ENCODE data around the gene ARHGAP28.

Gene ARHGAP28

DNA sequence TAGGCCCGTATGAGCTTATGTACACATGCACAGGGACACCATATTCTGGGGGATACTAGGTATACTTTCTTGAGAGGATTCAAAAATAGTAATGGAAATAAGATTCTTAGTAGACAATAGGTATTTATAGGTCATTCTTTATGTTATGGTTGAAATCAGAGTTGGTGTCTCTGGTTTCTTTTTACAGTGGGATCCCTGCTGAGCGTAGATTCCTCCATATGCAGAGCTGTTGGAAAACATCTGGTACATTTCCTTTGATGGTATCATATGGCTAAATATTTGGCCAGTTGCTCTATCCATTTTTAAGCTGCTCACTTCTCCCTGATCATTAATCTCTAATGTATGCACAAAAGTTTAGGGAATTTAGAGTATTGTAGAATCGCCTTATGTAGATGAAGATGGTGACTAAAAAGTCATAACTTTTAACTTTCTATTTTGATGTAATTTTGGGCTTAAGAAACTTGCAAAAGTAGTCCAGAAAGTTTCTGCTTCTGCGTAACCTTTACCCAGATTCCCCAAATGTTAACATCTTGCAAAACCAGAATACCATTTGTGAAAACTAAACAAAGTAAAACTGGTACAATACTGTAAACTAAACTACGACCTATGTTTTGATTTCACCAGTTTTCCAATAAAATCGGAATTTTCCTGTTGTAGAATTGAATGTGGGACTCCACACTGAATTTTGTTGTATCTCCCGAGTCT is 5.4 kb downstream of the ARHGAP28 start:
- Histone ChIP-seq H3K27me3 (ENCODE audit: control insufficient read depth, insufficient read depth, low read length) (no peaks in the 10 kb centered on the region), H3K9me3 (ENCODE audit: control insufficient read depth, low read depth, low read length) (no peaks in the 10 kb centered on the region), H3K4me3 (ENCODE audit: low read length) (no peak overlapping the region), H3K36me3 (ENCODE audit: control insufficient read depth, low read depth, low read length) (no peaks in the 10 kb centered on the region), H3K9ac (ENCODE audit: low read length) (no peak overlapping the region), H3K27ac (ENCODE audit: low read length) (no peak overlapping the region), H3K4me1 (ENCODE audit: control insufficient read depth, low read depth, low read length) (peaks cover 52% of the 10 kb centered on the region)

DNA sequence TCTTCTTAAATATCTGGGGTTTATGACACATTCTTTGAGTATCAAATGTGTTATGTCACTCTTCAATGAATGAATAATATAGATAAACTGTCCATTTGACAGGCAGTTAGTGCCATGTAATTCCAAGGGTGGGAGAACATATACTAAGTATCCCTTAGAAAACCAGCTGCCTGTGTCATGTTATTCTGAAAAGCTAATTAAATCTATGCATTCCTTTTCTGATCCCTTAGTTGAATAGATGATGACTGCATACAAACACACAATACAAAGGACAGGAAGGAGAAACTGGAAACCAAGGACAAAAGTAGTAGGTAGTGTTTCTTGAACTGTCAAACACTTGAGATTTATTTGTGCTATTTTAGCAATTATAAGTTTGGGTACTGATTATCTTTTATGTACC is 8.3 kb downstream of the ARHGAP28 start:
- no peaks in the 10 kb centered on the region for H3K27me3 ChIP-seq (ENCODE audit: control insufficient read depth, insufficient read depth, low read length)
- peaks cover 37% of the 10 kb centered on the region for H3K4me1 ChIP-seq (ENCODE audit: control insufficient read depth, low read depth, low read length)
- no peaks in the 10 kb centered on the region for H3K36me3 ChIP-seq (ENCODE audit: control insufficient read depth, low read depth, low read length)
- H3K9ac ChIP-seq (ENCODE audit: low read length): no peak overlapping the region
- no peak overlapping the region for H3K27ac ChIP-seq (ENCODE audit: low read length)
- no peak overlapping the region for H3K4me3 ChIP-seq (ENCODE audit: low read length)
- no peaks in the 10 kb centered on the region for H3K9me3 ChIP-seq (ENCODE audit: control insufficient read depth, low read depth, low read length)

DNA sequence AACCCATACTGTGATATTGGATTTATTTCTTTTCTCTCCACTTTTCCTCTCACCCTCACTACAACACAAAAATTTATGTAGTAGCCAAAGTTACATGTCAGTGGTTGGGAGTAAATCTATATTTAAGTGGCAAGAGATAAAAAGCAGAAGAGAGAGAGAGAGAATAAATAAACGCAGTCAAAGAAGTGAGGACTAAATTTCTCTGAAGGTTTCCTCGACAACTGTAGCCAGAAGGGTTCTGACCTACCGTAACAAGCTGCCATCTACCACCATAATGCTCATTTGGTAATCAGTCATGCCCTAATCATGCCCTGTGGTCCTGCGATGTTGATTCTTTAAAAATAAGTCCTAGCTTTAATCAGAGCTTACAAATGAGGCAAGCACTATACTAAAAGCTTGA is 9.1 kb downstream of the ARHGAP28 start:
- Histone ChIP-seq H3K27me3 (ENCODE audit: control insufficient read depth, insufficient read depth, low read length) (no peaks in the 10 kb centered on the region), H3K4me1 (ENCODE audit: control insufficient read depth, low read depth, low read length) (peaks cover 39% of the 10 kb centered on the region)

DNA sequence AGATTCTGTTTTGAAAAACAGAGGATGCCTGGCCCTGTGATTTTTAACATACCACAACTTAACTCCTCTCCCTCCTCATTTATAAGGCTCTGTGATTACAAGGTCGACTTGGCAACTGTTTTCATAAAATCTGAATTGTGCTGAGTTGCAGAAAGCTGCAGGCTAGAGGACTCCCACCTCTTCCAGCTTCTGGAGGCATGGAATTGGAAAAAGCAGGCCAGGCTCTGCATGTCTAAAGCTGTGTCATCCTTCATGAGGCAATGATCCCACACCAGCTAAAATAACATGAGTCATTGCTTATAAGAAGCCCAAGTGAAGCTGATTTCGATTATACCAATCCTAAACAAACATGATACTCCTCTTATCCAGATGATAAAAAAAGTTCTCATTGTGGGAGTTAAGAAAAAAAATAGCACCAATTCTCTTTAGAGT is 11.7 kb downstream of the ARHGAP28 start:
- H3K4me3 ChIP-seq (ENCODE audit: low read length): no peak overlapping the region
- H3K9me3 ChIP-seq (ENCODE audit: control insufficient read depth, low read depth, low read length): no peaks in the 10 kb centered on the region
- H3K27ac ChIP-seq (ENCODE audit: low read length): no peak overlapping the region
- H3K9ac ChIP-seq (ENCODE audit: low read length): no peak overlapping the region
- H3K4me1 ChIP-seq (ENCODE audit: control insufficient read depth, low read depth, low read length): peaks cover 27% of the 10 kb centered on the region
- H3K27me3 ChIP-seq (ENCODE audit: control insufficient read depth, insufficient read depth, low read length): no peaks in the 10 kb centered on the region
- no peaks in the 10 kb centered on the region for H3K36me3 ChIP-seq (ENCODE audit: control insufficient read depth, low read depth, low read length)

More for the DNA sequence above, 9.1 kb downstream of the ARHGAP28 start:
- Histone ChIP-seq H3K9ac (ENCODE audit: low read length) (no peak overlapping the region), H3K4me3 (ENCODE audit: low read length) (no peak overlapping the region), H3K27ac (ENCODE audit: low read length) (no peak overlapping the region), H3K9me3 (ENCODE audit: control insufficient read depth, low read depth, low read length) (no peaks in the 10 kb centered on the region), H3K36me3 (ENCODE audit: control insufficient read depth, low read depth, low read length) (no peaks in the 10 kb centered on the region)

DNA sequence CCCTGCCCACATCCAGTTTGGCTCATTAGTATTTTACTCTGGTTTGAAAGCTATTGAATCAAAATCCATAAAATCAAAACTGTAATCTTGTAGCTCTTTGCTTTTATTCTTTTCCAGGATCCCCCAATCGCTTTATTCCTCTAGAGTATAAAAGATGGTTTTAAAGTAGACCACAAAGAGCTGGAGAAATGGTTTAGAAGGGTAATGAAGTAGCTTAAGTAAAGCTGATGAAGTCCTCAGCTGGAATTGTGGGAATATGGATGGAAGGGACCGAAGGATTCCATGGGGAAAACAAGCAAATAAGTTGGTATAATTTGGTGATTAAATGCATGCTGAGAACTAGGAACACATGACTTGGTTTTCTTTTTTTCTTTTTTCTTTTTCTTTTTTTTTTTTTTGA is 12.3 kb downstream of the ARHGAP28 start:
- no peak overlapping the region for H3K4me3 ChIP-seq (ENCODE audit: low read length)
- no peak overlapping the region for H3K27ac ChIP-seq (ENCODE audit: low read length)
- H3K27me3 ChIP-seq (ENCODE audit: control insufficient read depth, insufficient read depth, low read length): no peaks in the 10 kb centered on the region
- H3K9me3 ChIP-seq (ENCODE audit: control insufficient read depth, low read depth, low read length): no peaks in the 10 kb centered on the region
- H3K4me1 ChIP-seq (ENCODE audit: control insufficient read depth, low read depth, low read length): peaks cover 27% of the 10 kb centered on the region
- no peak overlapping the region for H3K9ac ChIP-seq (ENCODE audit: low read length)
- no peaks in the 10 kb centered on the region for H3K36me3 ChIP-seq (ENCODE audit: control insufficient read depth, low read depth, low read length)

DNA sequence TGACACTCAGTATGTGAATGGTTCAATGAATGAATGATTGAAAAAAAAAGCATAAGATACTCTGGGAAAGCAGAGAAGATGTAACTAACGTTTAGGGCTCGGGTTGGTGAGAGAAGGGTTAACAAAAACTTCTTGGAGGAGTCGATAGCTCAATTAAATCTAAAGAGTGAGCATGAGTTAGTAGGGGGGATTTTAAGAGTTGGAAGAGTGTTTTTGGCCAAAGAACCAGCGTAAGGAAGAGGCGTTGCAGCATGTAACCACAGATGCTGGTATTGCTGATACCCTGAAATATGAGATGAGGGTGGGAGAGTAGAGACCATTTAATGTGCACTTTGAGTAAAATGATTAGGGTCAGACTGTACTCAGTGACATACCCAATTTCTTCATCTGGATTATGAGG is 14.5 kb downstream of the ARHGAP28 start:
- Histone ChIP-seq H3K9ac (ENCODE audit: low read length) (no peak overlapping the region), H3K27me3 (ENCODE audit: control insufficient read depth, insufficient read depth, low read length) (no peaks in the 10 kb centered on the region), H3K36me3 (ENCODE audit: control insufficient read depth, low read depth, low read length) (no peaks in the 10 kb centered on the region), H3K27ac (ENCODE audit: low read length) (no peak overlapping the region), H3K9me3 (ENCODE audit: control insufficient read depth, low read depth, low read length) (no peaks in the 10 kb centered on the region), H3K4me3 (ENCODE audit: low read length) (no peak overlapping the region), H3K4me1 (ENCODE audit: control insufficient read depth, low read depth, low read length) (peaks cover 28% of the 10 kb centered on the region)

- H3K27me3 ChIP-seq (ENCODE audit: control insufficient read depth, insufficient read depth, low read length): no peaks in the 10 kb centered on the region
- no peaks in the 10 kb centered on the region for H3K36me3 ChIP-seq (ENCODE audit: control insufficient read depth, low read depth, low read length)
- no peak overlapping the region for H3K4me3 ChIP-seq (ENCODE audit: low read length)
- no peaks in the 10 kb centered on the region for H3K9me3 ChIP-seq (ENCODE audit: control insufficient read depth, low read depth, low read length)
- no peak overlapping the region for H3K27ac ChIP-seq (ENCODE audit: low read length)
- H3K9ac ChIP-seq (ENCODE audit: low read length): no peak overlapping the region
- peaks cover 28% of the 10 kb centered on the region for H3K4me1 ChIP-seq (ENCODE audit: control insufficient read depth, low read depth, low read length)
Measured at GRCh38 chr18:6744816-6745455, 15.4 kb downstream of the ARHGAP28 start.

GRCh38 chr18:6745504-6746031 is 16.1 kb downstream of the ARHGAP28 start:
- Histone ChIP-seq H3K36me3 (ENCODE audit: control insufficient read depth, low read depth, low read length) (no peaks in the 10 kb centered on the region), H3K27me3 (ENCODE audit: control insufficient read depth, insufficient read depth, low read length) (no peaks in the 10 kb centered on the region), H3K9ac (ENCODE audit: low read length) (no peak overlapping the region), H3K9me3 (ENCODE audit: control insufficient read depth, low read depth, low read length) (no peaks in the 10 kb centered on the region), H3K4me1 (ENCODE audit: control insufficient read depth, low read depth, low read length) (peaks cover 28% of the 10 kb centered on the region), H3K27ac (ENCODE audit: low read length) (no peak overlapping the region), H3K4me3 (ENCODE audit: low read length) (no peak overlapping the region)

DNA sequence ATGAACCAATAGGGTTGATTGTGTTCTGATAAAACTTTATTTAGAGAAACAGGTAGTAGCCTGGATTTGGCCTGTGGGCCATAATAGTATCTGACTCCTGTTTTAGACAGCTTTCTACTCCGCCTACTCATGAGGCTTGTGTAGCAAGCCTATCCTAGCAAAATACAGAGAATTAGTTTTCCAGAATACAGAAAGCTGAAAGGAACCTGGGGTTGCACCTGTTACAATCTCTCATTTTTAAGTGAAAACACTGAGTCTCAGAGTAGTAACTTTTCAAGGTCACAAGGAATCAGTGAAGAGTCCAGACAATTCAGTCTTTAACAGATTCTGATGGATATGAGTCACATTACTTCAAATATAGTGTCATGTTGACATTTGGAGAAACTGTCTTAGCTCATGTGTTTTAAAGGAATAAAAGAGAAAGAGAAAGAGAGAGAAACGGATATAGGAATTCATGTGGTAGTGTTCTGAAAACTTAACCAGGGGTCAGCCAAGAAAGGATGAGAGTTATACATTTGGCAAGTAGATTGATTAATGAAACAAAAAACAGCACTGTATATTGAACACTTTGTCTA is 17.0 kb downstream of the ARHGAP28 start:
- H3K4me1 ChIP-seq (ENCODE audit: control insufficient read depth, low read depth, low read length): peaks cover 28% of the 10 kb centered on the region
- H3K9me3 ChIP-seq (ENCODE audit: control insufficient read depth, low read depth, low read length): no peaks in the 10 kb centered on the region
- H3K27ac ChIP-seq (ENCODE audit: low read length): no peak overlapping the region
- H3K27me3 ChIP-seq (ENCODE audit: control insufficient read depth, insufficient read depth, low read length): no peaks in the 10 kb centered on the region
- H3K9ac ChIP-seq (ENCODE audit: low read length): no peak overlapping the region
- no peak overlapping the region for H3K4me3 ChIP-seq (ENCODE audit: low read length)
- no peaks in the 10 kb centered on the region for H3K36me3 ChIP-seq (ENCODE audit: control insufficient read depth, low read depth, low read length)

DNA sequence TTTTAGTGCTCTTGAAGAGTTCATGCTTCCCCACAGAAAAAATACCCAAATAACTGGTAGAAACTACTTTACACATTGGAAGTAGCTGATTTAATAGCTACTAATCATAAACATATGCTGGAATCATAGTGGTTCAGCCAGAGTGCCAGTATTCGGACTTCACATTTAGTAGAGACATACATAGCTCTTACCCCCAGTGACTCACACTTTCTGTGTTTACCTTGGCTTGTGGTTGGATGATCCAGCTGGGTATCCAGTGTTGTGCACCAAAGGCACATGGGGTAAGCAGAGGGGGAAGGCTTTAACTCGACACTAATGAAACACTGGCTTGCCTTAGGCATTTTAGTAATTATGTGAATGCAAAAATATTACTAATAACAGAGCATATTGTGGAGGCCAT is 18.1 kb downstream of the ARHGAP28 start:
- no peak overlapping the region for H3K9ac ChIP-seq (ENCODE audit: low read length)
- no peaks in the 10 kb centered on the region for H3K9me3 ChIP-seq (ENCODE audit: control insufficient read depth, low read depth, low read length)
- no peak overlapping the region for H3K4me3 ChIP-seq (ENCODE audit: low read length)
- H3K27me3 ChIP-seq (ENCODE audit: control insufficient read depth, insufficient read depth, low read length): no peaks in the 10 kb centered on the region
- H3K4me1 ChIP-seq (ENCODE audit: control insufficient read depth, low read depth, low read length): peaks cover 38% of the 10 kb centered on the region
- H3K36me3 ChIP-seq (ENCODE audit: control insufficient read depth, low read depth, low read length): no peaks in the 10 kb centered on the region
- no peak overlapping the region for H3K27ac ChIP-seq (ENCODE audit: low read length)

DNA sequence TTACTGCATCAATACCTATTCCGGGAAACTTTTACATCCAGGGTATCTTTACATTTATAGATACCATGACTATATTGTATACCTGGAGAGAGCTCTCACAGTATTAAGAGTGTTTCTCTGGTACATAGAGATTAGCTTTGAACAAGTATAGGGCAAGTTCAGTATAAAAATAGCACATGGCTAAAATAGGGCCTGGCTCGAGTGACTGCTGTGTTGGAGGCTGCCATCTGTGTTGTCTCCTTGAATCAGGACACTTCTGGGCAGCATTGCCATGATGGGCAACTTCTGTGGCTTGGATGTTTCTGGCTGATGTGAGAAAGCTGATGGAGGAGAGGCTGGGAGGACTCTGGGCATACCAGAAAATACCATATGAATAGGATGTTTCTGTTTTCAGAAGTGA is 18.7 kb downstream of the ARHGAP28 start:
- Histone ChIP-seq H3K36me3 (ENCODE audit: control insufficient read depth, low read depth, low read length) (no peaks in the 10 kb centered on the region), H3K9me3 (ENCODE audit: control insufficient read depth, low read depth, low read length) (no peaks in the 10 kb centered on the region), H3K9ac (ENCODE audit: low read length) (no peak overlapping the region), H3K27me3 (ENCODE audit: control insufficient read depth, insufficient read depth, low read length) (no peaks in the 10 kb centered on the region), H3K4me3 (ENCODE audit: low read length) (no peak overlapping the region), H3K4me1 (ENCODE audit: control insufficient read depth, low read depth, low read length) (peaks cover 39% of the 10 kb centered on the region), H3K27ac (ENCODE audit: low read length) (no peak overlapping the region)

All from iPS-18a (cell line).